ENCODE data around the gene IFIT2.

IFIT2 gene

DNA sequence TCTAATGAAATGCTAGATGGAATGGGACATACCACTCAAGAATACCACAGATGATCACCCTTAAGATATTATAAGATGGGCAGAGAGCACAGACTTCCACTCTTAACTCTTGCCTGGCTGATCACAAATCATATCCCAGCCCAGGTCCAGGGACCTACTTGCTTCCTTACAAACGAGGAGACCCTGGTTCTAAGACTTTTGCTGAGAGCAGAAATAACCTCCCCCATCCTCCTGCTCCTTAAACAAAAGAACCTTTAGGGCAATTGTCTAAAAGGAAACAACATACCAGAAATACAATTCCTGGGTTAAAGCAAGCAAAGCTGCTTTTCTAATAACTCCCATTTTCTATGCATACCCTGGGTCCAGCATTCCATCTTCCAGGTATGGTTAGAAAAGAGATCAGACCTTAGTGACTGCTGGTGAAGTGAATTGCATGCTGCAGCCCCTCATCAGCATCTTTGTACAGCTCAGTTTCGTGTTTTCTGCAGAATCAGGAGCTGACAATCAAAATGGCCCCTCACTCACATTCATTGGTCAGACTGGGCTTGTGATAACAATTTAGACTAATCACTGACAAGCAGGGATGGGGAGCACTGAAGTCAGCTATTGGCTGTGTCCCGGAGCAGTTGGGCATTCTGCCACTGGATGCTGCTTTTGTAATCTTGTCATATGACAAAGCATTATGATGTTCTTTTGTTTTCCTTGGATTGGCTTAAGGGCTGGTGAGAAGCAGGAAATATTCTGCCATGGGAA, 40.5 kb downstream of the IFIT2 start:
- peak; percentile 86 for DNase-seq (ENCODE audit: low read depth)

DNA sequence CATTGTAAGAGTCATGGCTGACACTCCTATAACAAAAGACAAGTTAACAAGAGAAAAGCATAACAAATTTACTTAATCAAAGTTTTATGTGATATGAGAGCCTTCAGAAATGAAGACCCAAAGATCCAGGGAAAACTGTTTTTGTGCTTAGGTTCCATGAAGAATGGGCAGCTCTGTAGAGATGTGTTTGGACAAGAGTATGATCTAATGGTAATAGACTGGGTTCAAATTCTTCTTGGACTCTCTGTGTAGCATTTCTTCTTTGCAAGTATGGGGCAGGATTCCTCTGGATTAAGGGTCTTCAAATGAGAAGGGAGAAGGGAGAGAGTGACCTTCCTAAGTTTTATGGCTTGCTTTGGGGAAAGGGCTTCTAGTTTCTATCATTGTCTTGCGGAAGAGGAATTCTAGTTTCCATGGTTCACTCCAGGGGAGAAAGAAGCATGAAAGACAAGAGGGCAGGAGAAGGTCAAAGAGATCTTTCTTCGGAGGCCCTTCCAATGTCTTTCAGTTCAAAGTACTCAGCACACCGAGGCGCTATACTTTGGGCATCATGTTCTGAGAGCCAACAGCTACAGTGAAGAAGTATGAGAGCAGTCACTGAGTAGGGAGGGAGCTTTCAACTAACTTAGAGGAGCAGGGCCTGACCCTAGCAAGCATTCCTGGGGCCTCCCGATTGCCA, 41.4 kb downstream of the IFIT2 start:
- DNase-seq (ENCODE audit: low read depth) = no peak

DNA sequence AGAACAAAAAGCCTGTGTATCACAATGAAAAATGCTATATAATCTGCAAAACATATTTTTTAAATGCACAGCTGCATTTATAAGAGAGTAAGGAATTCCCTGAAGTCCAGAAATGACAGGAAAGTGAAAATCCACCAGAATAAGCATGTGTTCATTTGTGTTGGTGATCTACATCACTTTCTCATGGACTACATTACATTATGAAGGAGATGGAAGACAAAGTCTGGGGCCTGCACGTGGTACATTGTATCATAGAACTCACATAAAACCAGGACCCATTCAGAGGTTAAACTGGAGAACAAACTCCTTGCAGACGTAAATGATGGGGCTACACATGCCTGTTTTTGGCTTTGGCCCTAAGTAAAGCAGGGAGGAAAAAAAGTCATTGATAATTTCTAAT, 42.3 kb downstream of the IFIT2 start:
- no peak for DNase-seq (ENCODE audit: low read depth)

DNA sequence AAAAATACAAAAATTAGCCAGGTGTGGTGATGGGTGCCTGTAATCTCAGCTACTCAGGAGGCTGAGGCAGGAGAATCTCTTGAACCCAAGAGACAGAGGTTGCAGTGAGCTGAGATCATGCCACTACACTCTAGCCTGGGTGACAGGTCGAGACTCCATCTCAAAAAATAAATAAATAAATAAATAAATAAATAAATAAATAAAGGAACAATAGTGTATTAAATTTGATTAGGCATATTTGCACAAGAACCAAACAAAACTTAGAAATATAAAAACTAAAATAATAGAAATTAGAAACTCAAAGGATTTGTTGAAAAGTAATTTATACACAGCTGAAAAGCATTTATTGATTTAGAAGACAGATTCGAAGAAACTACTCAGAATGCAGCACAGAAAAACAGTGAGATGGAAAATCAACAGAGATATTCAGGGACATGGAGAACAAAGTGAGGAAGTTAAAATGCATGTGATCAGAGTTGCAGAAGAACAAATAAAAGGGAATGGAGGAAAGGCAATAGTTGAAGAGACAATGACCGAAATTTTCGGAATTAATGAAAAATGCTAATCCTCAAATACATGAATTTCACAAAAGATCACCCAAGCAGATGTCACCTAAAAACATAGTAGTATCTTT, 43.6 kb downstream of the IFIT2 start:
- DNase-seq (ENCODE audit: low read depth) = no peak

DNA sequence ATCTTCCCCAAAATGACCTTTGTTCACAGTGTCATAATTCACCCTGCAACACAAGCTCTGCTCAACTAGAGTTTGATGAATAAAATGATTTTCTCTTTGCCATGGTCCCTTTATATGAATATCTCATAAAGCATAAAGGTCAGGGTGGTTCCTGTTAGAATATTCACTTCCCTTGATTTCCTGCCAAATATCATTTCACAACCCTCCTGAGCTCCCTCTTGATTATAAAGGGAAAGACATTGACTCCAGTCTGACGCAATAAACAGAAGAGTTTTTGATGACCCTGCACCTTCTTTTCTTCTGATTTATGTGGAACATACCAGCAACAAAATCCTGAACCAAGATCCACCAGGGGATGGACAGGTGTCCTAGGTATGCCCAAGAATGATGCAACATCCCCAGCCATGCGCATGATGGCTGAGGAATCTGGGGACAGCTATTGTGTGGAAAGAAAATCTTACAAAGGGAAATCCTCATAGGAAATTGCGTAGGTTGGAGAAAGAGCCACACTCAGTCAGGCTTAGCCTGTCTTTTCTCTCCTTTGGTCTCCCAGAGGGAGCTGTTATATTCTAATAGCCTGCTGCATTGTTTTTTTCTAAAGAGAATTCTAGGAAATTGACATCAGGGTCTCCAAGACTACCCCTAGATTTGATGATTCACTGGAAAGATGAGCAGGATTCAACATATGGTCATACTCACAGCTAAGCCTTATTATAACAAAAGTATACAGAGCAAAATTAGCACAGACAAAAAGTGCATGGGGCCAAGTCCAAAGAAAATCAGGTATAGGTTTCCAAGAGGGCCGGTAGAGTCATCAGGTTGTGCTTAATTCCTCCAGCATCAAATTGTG, 44.8 kb downstream of the IFIT2 start:
- DNase-seq (ENCODE audit: low read depth) = peak; percentile 85

DNA sequence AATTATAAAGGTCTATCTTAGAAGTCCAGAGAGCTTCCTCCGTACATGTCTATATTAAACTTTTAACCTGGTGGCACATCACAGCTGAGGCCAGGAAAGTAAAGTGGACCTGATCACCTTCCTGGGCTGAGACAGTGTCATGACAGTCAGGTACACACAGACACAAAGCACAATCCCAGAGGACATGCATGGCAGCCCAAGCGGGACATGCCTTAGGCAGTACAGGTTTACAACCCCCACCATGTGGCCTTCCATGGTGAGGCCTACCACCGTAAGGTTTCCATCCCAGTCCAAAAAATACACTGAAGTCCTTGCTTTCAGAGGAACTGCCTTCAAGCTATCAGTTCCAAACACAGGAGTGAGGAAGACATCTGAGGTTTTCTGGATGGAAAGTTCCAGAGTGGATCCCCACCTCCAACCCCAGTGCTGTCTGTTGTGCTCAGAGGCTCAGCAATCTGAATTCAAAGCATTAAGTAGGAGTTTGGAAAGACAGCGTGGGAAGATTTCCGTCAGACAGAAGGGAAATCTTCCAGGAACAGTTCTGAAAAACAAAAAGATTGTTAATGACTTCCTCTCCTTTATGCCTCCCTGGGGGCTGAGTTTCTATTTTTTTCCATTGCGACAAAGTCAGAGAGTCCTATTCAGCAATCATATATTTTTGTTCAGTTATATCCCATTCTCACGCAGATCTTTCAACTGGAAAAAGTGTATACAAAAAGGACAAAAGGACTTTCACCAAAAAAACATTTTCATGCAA, 46.0 kb downstream of the IFIT2 start:
- DNase-seq (ENCODE audit: low read depth) = no peak

DNA sequence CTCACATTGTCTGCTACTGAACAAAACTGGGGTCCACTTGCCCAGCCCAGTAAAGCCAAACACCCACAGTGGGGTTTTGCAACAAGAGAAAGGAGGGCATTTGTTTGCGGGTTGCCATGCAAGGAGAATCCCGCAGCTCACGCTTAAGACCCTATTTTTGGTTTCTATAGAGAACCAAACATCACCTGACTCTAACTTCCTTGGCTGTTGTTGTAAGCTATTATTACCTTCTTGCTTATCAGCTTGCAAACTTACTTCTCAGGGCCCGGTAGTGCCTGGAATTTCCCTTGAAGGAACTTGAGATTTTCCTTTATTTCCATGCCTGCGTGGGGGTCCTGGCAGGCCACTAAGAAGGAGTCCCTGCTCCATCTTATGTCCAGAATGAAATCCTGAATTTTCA, 46.6 kb downstream of the IFIT2 start:
- no peak for DNase-seq (ENCODE audit: low read depth)

DNA sequence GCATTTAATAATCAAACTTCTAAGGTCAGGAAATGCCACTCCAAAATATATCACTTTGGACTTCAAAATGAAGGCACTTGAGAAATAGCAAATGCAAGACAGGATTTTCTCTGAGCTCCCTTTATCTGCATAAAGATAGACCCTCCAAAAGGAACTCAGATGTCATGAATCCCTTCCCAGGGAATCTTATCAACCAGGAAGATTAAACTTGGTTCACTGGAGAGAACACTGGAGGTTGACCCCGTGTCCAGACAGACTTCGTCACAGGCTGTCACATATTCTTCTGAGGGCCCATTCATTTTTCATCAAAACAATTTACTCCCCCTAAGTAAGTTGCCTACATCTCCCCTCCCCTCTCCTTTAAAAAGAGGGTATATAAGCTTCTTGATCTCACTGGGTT, 47.1 kb downstream of the IFIT2 start:
- DNase-seq (ENCODE audit: low read depth) = no peak

DNA sequence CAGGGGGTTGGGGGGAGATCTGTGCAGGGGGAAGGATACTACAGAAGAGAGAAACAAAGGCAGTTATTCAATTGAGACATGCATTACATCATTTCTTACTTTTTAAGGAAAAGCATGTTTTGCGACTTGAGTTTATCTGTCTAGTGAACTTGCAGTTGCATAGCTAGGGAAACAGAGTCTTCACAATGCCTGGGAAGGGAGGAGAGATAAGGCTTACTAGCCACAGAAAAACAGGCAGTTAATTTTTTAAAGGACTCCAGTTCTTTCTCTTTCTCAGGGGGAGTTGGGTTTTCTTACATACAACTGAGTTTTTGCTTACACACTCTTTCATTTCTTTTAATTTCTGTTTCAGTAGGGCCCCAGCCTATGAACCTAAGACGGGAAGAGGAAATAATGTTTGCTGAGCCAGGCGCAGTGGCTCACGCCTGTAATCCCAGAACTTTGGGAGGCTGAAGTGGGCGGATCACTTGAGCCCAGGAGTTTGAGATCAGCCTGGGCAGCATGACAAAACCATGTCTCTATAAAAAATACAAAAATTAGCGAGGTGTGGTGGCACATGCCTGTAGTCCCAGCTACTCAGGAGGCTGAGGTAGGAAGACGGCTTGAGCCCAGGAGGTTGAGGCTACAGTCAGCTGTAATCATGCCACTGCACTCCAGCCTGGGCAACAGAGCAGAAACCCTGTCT, 48.9 kb downstream of the IFIT2 start:
- peak; percentile 68 for DNase-seq (ENCODE audit: low read depth)

DNA sequence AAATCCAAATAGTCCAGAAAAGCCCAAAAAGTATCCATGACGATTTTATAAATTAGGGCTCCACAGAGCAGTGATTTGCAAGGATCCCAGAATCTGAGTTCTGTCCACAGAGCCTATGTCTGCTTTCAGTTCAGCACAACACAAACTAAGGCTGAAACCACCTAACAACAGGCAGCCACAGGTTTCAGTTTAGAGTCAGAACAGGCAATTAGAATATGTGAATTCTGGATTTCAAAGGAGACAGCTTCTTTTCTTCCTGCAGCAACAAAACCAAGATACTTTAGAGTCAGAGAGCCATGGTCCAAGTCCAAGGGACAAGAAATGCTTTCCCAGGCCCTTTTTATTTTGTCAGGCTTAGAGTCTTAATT, 49.5 kb downstream of the IFIT2 start:
- peak; percentile 51 for DNase-seq (ENCODE audit: low read depth)

DNA sequence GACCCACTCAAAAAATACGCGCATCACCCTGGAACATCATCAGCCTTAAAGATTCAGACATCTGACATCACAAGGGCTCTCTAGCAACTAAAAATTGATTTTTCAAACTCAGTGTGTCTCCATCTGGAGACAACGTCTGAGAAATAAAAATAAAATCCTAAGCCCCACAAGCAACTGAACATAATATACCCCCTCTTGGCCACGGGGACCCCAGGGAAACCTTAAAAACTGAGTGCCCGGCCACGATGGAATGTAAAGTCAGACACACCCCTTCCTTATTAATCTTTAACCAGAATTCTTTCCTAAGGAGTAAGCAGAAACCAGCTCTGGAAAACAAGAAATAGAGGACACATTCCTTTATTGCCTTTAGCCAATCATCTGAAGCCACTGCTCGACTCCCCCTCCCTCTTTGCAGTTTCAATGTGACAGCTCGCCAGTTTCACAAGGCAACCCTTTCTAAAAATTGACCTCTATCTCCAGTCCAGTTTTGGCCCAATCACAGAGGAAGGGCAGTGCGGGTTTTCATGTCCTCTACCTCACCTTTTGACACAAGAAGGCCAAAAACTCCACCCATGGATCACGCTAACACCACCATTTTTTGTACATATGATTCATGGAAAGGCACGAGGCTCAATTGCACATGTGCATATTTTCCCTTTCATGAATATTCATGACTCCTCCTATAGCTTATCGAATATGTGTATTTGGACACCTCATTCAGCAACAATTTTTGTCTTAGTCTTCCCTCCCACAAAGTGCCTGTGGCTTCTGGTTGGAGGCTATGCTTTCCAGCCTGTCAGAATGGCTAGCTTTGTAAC, 50.1 kb downstream of the IFIT2 start:
- DNase-seq (ENCODE audit: low read depth) = peak; percentile 97

DNA sequence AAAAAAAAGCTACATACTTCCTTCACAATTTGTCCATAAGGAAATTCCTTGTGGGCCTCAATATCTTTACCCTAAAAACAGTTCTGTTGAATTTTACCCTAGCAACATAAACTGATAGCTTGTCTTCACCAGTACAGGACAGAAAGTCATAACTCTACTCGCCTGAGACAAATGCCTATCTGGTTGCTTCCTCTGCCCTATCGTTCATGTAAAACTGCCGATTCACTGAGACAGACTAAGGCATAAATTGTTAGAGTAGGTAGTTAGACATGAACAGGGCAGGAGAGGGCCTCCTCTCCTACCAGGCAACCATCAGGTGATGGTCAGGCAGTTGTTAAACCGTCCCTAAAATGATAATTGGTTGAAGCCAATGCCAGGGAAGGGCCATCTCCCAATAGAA, 51.0 kb downstream of the IFIT2 start:
- no peak for DNase-seq (ENCODE audit: low read depth)

DNA sequence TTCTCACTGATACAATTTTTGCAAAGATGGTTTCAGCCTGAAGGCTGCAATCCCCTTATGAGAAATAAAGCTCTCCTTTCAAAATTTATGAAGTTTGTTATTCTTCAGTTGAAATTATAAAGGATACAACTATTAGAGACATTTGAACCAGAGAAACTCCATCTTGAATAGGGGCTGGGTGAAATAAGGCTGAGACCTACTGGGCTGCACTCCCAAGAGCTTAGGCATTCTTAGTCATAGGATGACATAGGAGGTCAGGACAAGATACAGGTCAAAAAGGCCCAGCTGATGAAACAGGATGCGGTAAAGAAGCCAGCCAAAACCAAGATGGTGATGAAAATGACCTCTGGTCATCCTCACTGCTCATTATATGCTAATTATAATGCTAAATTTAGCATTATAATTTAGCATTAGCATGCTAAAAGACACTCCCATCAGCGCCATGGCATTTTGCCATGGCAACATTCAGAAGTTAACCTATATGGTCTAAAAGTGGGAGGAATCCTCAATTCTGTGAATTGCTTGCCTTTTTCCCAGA, 53.6 kb downstream of the IFIT2 start:
- peak; percentile 78 for DNase-seq (ENCODE audit: low read depth)

DNA sequence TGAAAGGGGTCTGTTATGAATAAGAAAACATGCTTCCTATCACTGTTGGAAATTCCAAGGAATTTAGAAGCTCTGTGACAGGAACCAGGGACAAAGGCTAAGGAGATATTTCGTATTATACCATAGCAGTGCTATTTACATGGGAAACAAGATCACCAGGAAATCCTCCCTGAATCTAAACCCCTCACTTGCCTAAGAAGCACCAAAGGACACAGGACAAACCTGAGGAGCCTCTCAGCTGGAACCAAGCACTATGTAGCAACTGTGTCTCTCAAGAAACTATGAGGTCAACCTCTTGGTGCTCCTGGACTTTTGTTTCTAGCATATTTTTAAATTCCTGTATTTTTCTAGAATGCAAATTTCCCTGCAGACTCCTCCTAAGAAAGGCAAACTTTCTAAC, 55.2 kb downstream of the IFIT2 start:
- no peak for DNase-seq (ENCODE audit: low read depth)

DNA sequence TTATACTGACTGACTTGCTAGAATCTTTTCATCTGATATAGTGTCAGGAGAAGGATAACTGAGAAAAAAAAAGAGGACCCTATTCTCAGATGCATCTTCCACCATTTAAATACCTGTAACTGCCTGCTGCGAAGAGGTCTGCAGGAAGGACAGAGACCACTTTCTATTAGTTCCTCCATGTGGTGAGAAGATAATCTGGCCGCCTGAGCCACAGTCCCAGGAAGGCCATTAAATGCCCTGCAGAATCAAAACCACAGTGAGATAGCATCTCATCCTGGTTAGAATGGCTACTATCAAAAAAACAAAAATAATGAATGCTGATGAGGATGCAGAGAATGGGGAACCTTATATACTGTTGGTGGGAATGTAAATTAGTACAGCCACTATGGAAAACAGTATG, 56.1 kb downstream of the IFIT2 start:
- DNase-seq (ENCODE audit: low read depth) = no peak

Data from amniotic epithelial cell (primary cell).